Measurements from ENCODE around the gene TRPC4AP.

TRPC4AP gene

DNA sequence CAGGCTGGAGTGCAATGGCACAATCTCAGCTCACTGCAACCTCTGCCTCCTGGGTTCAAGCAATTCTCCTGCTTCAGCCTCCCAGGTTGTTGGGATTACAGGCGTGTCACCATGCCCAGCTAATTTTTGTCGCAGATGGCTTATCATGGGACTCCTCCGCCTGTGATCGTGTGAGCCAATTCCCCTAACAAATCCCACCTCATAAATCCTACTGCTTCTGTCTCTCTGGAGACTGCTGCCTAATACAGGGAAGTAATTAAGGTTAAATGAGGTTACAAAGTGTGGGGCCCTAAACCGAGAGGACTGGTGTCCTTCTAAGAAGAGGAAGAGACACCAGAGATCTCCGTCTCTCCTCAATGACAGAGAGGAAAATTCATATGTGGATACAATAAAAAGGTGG, 52.0 kb downstream of the TRPC4AP start:
- H3K4me2 ChIP-seq (ENCODE audit: low read depth, low read length, poor library complexity, severe bottlenecking) = no peak overlapping the region
- H4K20me1 ChIP-seq (ENCODE audit: insufficient read depth, low read length, poor library complexity, severe bottlenecking) = no peaks in the 10 kb centered on the region
- H3K9ac ChIP-seq (ENCODE audit: low read depth, low read length, poor library complexity, severe bottlenecking) = no peak overlapping the region
- H3K9me2 ChIP-seq (replicated peaks; ENCODE audit: low read depth, low read length) = no peaks in the 10 kb centered on the region
- H3K4me1 ChIP-seq (ENCODE audit: insufficient read depth, low read length, poor library complexity, severe bottlenecking) = no peaks in the 10 kb centered on the region
- no peak for TF ChIP-seq EZH2phosphoT487 (IDR thresholded peaks at IDR 0.05; ENCODE audit: borderline replicate concordance)
- TF ChIP-seq, protein P1, sequence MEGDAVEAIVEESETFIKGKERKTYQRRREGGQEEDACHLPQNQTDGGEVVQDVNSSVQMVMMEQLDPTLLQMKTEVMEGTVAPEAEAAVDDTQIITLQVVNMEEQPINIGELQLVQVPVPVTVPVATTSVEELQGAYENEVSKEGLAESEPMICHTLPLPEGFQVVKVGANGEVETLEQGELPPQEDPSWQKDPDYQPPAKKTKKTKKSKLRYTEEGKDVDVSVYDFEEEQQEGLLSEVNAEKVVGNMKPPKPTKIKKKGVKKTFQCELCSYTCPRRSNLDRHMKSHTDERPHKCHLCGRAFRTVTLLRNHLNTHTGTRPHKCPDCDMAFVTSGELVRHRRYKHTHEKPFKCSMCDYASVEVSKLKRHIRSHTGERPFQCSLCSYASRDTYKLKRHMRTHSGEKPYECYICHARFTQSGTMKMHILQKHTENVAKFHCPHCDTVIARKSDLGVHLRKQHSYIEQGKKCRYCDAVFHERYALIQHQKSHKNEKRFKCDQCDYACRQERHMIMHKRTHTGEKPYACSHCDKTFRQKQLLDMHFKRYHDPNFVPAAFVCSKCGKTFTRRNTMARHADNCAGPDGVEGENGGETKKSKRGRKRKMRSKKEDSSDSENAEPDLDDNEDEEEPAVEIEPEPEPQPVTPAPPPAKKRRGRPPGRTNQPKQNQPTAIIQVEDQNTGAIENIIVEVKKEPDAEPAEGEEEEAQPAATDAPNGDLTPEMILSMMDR (conservative IDR thresholded peaks at IDR 0.05; ENCODE audit: low read length) = no peak
- H3K4me3 ChIP-seq (ENCODE audit: low read length, poor library complexity, severe bottlenecking) = no peak overlapping the region
- no peaks in the 10 kb centered on the region for H3K9me3 ChIP-seq (ENCODE audit: insufficient read depth, low read depth, low read length)
- peaks cover 55% of the 10 kb centered on the region; the same call in 1 of the 2 replicates for H3K36me3 ChIP-seq (ENCODE audit: insufficient read depth, low read length)
- no peak overlapping the region for H2AFZ ChIP-seq (ENCODE audit: low read length)
- no peaks in the 10 kb centered on the region for H3K79me2 ChIP-seq (ENCODE audit: insufficient read depth, low read length)
- H3F3A ChIP-seq (ENCODE audit: low read depth) = no peaks in the 10 kb centered on the region
- no peaks in the 10 kb centered on the region for H3K27me3 ChIP-seq (ENCODE audit: insufficient read depth, low read length, poor library complexity, severe bottlenecking)

DNA sequence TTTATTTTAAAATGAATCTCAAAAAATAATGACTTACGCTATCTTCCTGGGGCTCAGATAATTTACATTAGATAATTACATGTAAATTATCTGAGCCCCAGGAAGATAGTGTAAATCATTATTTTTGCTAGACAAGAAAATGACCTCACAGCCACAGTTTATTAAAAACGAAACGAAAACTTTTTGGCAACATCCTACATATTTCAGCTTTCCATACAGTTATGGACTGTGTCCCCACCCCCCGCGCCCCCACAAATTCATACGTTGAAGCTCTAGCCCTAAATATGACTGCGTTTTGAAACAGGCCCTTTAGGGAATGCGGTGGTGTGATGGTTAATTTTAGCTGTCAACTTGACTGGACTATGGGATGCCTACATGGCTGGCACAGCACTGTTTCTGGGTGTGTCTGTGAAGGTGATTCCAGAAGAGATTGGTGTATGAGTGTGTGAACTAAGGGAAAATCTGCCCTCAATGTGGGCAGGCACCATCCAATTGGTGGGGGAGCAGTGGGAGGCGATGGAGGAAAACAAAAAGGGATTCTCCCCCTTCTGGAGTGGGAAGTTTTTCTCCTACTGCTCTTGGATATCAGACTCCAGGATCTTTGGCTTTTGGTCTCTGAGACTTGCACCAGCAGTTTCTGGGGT, 52.6 kb downstream of the TRPC4AP start:
- no peak overlapping the region for H3K9ac ChIP-seq (ENCODE audit: low read depth, low read length, poor library complexity, severe bottlenecking)

DNA sequence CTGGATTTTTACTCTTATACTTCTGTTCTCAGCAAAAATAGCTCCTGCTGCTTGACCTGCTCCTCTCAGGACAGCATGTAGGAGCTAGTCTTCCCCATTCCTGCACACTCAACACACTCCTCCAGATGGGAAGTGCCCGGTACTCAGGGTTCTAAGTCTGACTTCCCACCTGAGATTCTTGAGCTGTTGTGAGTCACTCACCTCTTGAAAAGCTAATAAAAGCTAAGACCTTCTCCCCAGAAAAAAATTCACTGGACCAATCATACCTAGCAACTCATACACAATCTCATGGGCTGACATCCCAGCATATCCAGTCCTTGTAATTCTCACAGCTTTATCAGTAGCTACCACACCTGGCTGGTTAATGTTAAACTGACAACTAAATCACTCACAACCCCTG, 53.5 kb downstream of the TRPC4AP start:
- H3K36me3 ChIP-seq (ENCODE audit: insufficient read depth, low read length) = peaks cover 57% of the 10 kb centered on the region; the same call in 1 of the 2 replicates

More for the DNA sequence above, 52.6 kb downstream of the TRPC4AP start:
- no peak overlapping the region for H3K4me2 ChIP-seq (ENCODE audit: low read depth, low read length, poor library complexity, severe bottlenecking)
- H2AFZ ChIP-seq (ENCODE audit: low read length) = no peak overlapping the region
- no peaks in the 10 kb centered on the region for H3K27me3 ChIP-seq (ENCODE audit: insufficient read depth, low read length, poor library complexity, severe bottlenecking)
- no peaks in the 10 kb centered on the region for H3K9me3 ChIP-seq (ENCODE audit: insufficient read depth, low read depth, low read length)
- TF ChIP-seq EZH2phosphoT487 (IDR thresholded peaks at IDR 0.05; ENCODE audit: borderline replicate concordance) = no peak
- TF ChIP-seq, protein P1 (conservative IDR thresholded peaks at IDR 0.05; ENCODE audit: low read length) = no peak
- H3K4me1 ChIP-seq (ENCODE audit: insufficient read depth, low read length, poor library complexity, severe bottlenecking) = no peaks in the 10 kb centered on the region
- H3K79me2 ChIP-seq (ENCODE audit: insufficient read depth, low read length) = no peaks in the 10 kb centered on the region
- H3K36me3 ChIP-seq (ENCODE audit: insufficient read depth, low read length) = peaks cover 57% of the 10 kb centered on the region; the same call in 1 of the 2 replicates
- H4K20me1 ChIP-seq (ENCODE audit: insufficient read depth, low read length, poor library complexity, severe bottlenecking) = no peaks in the 10 kb centered on the region
- H3F3A ChIP-seq (ENCODE audit: low read depth) = no peaks in the 10 kb centered on the region
- no peak overlapping the region for H3K4me3 ChIP-seq (ENCODE audit: low read length, poor library complexity, severe bottlenecking)
- no peaks in the 10 kb centered on the region for H3K9me2 ChIP-seq (replicated peaks; ENCODE audit: low read depth, low read length)

More for the DNA sequence above, 53.5 kb downstream of the TRPC4AP start:
- no peak for TF ChIP-seq EZH2phosphoT487 (IDR thresholded peaks at IDR 0.05; ENCODE audit: borderline replicate concordance)
- TF ChIP-seq, protein P1 (conservative IDR thresholded peaks at IDR 0.05; ENCODE audit: low read length) = no peak
- no peak overlapping the region for H3K4me3 ChIP-seq (ENCODE audit: low read length, poor library complexity, severe bottlenecking)
- H3K9me2 ChIP-seq (replicated peaks; ENCODE audit: low read depth, low read length) = no peaks in the 10 kb centered on the region
- no peaks in the 10 kb centered on the region for H4K20me1 ChIP-seq (ENCODE audit: insufficient read depth, low read length, poor library complexity, severe bottlenecking)
- H2AFZ ChIP-seq (ENCODE audit: low read length) = no peak overlapping the region
- no peaks in the 10 kb centered on the region for H3K27me3 ChIP-seq (ENCODE audit: insufficient read depth, low read length, poor library complexity, severe bottlenecking)
- H3K4me2 ChIP-seq (ENCODE audit: low read depth, low read length, poor library complexity, severe bottlenecking) = no peak overlapping the region
- no peaks in the 10 kb centered on the region for H3F3A ChIP-seq (ENCODE audit: low read depth)
- no peak overlapping the region for H3K9ac ChIP-seq (ENCODE audit: low read depth, low read length, poor library complexity, severe bottlenecking)
- H3K4me1 ChIP-seq (ENCODE audit: insufficient read depth, low read length, poor library complexity, severe bottlenecking) = no peaks in the 10 kb centered on the region
- H3K79me2 ChIP-seq (ENCODE audit: insufficient read depth, low read length) = no peaks in the 10 kb centered on the region
- no peaks in the 10 kb centered on the region for H3K9me3 ChIP-seq (ENCODE audit: insufficient read depth, low read depth, low read length)

Measured in Loucy (cell line).